T47D (cell line): ENCODE measurements around the gene CACNA1A.
"Not testable (repeated sequence)": the region's sequence is repeated elsewhere in the genome, so short reads cannot be mapped to it uniquely, and the experiment has no call there.

Experiments used
- DNase-seq, 2 experiments: peaks; one replicate each; pipeline versions ENCODE4 v3.0.0 to v3.0.0-alpha.2; 2011 to 2012; ENCODE audit warnings: low read depth in 1 of 2, low spot score in 1 of 2
- JUND ChIP-seq: IDR thresholded peaks from 2 replicates; pipeline ENCODE4 v1.6.1; 2012; ENCODE audit warnings: low read depth
- in situ Hi-C: cut with HindIII; loops from 2 replicates; pipeline ENCODE4 v1.10.0; 2016; ENCODE audit warnings: low sequenced_read_pairs, low pct_unique_long_range_greater_than_20kb

The CACNA1A gene

GRCh38 chr19:13363954-13364353 lies 142.3 kb downstream of the CACNA1A start:
- in situ Hi-C loops = no loop called here
- DNase-seq = no peak
- no peak for TF ChIP-seq JUND

DNA sequence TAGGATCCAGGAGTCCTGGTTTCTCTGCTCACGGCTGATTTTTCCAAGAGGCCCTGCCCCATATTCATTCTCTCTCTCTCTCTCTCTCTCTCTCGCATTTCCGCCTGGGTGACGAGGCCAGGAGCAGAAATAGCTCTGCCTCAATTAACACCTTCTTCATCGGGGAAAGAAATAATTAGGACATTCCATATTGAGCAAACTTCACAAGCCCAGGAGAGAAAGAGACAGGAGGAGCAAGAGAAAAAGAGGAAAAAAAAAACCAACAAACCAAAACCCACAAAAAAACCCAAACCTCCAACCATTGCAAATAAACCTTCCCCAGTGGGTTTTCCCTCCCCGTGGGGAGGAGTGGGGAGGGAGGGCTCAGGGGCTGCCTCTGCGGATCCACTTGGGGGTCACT lies 143.0 kb downstream of the CACNA1A start:
- in situ Hi-C loops = no loop called here
- no peak for DNase-seq
- TF ChIP-seq JUND = no peak

- no peak for DNase-seq
- in situ Hi-C loops = no loop called here
- no peak for TF ChIP-seq JUND
These were observed 143.6 kb downstream of the CACNA1A start for GRCh38 chr19:13362668-13363067.

DNA sequence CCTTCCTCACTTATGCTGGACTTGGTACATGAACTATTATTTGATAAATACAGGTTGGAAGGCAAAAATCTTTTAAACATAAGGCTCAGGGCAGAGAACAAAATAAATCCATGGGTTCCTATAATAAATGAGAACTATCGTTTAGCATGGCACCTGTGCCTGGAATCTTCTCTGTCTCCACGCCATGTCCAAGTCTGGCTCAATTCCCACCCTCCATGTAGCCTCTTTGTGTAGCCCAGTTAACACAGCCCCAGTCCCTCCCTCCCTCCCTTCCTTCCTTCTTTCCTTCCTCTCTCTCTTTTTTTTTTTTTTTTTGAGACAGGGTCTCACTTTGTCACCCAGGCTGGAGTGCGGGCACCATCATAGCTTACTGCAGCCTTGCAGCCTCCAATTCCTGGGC lies 144.6 kb downstream of the CACNA1A start:
- in situ Hi-C loops, DNase-seq: not testable (repeated sequence)

GRCh38 chr19:13356686-13357280 lies 149.5 kb downstream of the CACNA1A start:
- no peak for DNase-seq
- TF ChIP-seq JUND = no peak
- in situ Hi-C loops = no loop called here

- in situ Hi-C loops = no loop called here
- no peak for DNase-seq
- TF ChIP-seq JUND = no peak
These were observed 150.1 kb downstream of the CACNA1A start for GRCh38 chr19:13356185-13356584.

DNA sequence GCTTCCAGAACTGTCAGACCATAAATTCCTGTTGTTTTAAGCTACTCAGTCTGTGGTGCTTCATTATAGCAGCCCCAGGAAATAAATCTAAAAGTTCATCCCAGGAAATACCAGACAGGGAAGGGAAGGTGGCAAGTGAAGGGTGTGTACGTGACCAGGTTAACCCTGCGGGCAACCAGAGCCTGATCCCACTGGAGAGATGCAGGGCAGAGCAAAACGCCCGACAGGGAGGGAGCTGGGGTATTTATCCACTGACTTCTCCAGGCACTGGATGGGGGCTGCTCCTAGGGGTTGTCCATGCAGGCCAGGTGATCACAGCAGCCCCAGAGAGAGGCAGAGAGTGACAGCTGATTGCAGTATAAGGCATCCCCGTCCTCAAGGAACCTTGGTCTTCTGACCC lies 150.9 kb downstream of the CACNA1A start:
- TF ChIP-seq JUND = no peak
- in situ Hi-C loops = no loop called here
- no peak for DNase-seq

DNA sequence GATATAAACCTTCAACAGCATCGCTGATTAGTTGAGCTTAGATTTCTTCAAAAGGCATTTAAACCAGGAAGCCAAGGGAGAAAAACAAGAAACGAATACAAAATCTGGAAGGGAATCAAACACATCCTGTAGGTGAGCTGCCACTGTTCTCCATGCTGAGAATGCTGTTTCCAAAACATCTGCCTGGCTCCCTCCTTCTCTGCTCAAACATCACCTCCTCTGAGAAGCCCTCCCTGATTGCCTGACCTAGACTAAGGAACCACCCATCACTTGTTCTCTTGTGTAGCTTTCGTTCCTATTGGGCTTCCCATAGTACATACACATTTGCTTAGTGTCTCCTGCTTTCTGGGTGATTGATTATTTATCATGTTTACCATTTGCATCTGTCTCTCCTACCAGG lies 152.7 kb downstream of the CACNA1A start:
- in situ Hi-C loops = no loop called here

DNA sequence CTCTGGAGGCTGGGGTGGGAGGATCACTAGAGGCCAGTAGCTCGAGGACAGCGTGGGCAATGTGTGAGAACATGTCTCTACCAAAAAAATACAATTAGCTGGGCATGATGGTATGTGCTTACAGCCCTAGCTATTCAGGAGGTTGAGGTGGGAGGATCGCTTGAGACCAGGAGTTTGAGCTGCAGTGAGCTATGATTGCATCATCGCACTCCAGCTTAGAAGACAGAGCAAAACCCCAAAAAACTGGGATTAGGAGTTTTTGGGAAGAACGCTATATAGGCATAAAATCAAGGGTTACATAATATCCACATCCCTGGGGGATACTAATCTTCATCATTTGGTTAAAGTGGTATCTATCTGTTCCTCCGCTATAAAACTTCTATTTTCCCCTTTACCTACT lies 155.5 kb downstream of the CACNA1A start:
- in situ Hi-C loops = no loop called here
- DNase-seq = no peak
- TF ChIP-seq JUND = no peak

More for the DNA sequence above, 152.7 kb downstream of the CACNA1A start:
- DNase-seq = no peak
- no peak for TF ChIP-seq JUND

GRCh38 chr19:13350072-13350471 lies 156.2 kb downstream of the CACNA1A start:
- DNase-seq = no peak
- in situ Hi-C loops = no loop called here
- no peak for TF ChIP-seq JUND

DNA sequence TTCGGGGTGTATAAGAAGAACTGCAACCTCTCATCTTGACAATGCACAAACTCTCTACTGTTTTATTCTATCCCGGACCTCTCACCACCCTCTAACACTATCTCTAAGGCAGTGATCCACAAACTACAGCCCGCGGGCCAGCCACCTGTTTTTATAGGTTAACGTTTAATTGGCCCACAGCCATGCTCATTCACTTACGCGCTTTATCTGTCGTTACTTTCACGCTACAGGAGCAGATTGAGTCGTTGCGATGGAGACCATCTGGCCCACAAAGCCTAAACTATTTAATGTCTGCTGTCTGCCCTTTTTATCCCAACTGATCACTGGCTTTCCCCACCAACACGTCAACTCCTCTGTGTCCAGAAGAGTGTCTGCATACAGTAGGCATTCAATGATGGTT lies 158.9 kb downstream of the CACNA1A start:
- in situ Hi-C loops = no loop called here
- no peak for TF ChIP-seq JUND
- no peak for DNase-seq

GRCh38 chr19:13343514-13343913 lies 162.8 kb downstream of the CACNA1A start:
- in situ Hi-C loops = no loop called here

GRCh38 chr19:13342672-13343071 lies 163.6 kb downstream of the CACNA1A start:
- no peak for DNase-seq
- in situ Hi-C loops = no loop called here
- TF ChIP-seq JUND = no peak

More at GRCh38 chr19:13343514-13343913, 162.8 kb downstream of the CACNA1A start:
- no peak for TF ChIP-seq JUND
- DNase-seq = no peak

- DNase-seq = no peak
- no peak for TF ChIP-seq JUND
- in situ Hi-C loops = no loop called here
These were observed 166.4 kb downstream of the CACNA1A start for GRCh38 chr19:13339869-13340268.
